GM23338 (cell line): ENCODE data around the gene LOXHD1. TPM values are rescaled to one million over a fixed set of nuclear protein-coding genes. Genes with fewer than 3 reads are reported as not detected.

ENCODE experiments used
- ATAC-seq: fragments of 200-7000 bp; cut with Tn5 transposase; 3 replicates; pipeline ENCODE4 v1.9.1; 2020
- DNase-seq: peaks from one replicate; pipeline ENCODE4 v3.0.0-alpha.2; 2015; ENCODE audit warnings: low spot score
- H2AFZ ChIP-seq: fragments of 200-600 bp; sonication (generic); 2 replicates; pipeline ENCODE4 v1.8.0; 2016; ENCODE audit warnings: antibody characterized with exemption, mild to moderate bottlenecking, moderate library complexity
- H3F3A ChIP-seq: fragments of 200-600 bp; sonication (generic); replicated peaks from 2 replicates; pipeline ENCODE4 v1.8.0; 2017; ENCODE audit warnings: antibody characterized with exemption, mixed run types, low read depth
- H3K27ac ChIP-seq: fragments of 200-600 bp; sonication (generic); 2 replicates; pipeline ENCODE4 v1.6.1; 2016; ENCODE audit warnings: low read depth
- H3K27me3 ChIP-seq: fragments of 200-600 bp; sonication (generic); 2 replicates; pipeline ENCODE4 v1.8.0; 2016; ENCODE audit warnings: mild to moderate bottlenecking, mixed run types, moderate library complexity; ENCODE audit not compliant: insufficient read depth
- H3K36me3 ChIP-seq: fragments of 200-600 bp; sonication (generic); 2 replicates; pipeline ENCODE4 v1.8.0; 2016; ENCODE audit warnings: mild to moderate bottlenecking; ENCODE audit not compliant: insufficient read depth
- H3K4me1 ChIP-seq: fragments of 200-600 bp; sonication (generic); 2 replicates; pipeline ENCODE4 v1.8.0; 2016; ENCODE audit warnings: mild to moderate bottlenecking, moderate library complexity; ENCODE audit not compliant: insufficient read depth
- H3K4me2 ChIP-seq: fragments of 200-600 bp; sonication (generic); 2 replicates; pipeline ENCODE4 v1.7.1; 2017; ENCODE audit warnings: mixed run types
- H3K4me3 ChIP-seq: fragments of 200-600 bp; sonication (generic); 2 replicates; pipeline ENCODE4 v1.6.1; 2016; ENCODE audit warnings: mixed run types
- H3K79me2 ChIP-seq: fragments of 200-600 bp; sonication (generic); replicated peaks from 2 replicates; pipeline ENCODE4 v1.8.0; 2017; ENCODE audit warnings: mild to moderate bottlenecking; ENCODE audit not compliant: insufficient read depth
- H3K9me2 ChIP-seq: fragments of 200-600 bp; sonication (generic); 2 replicates; pipeline ENCODE4 v1.8.0; 2017; ENCODE audit not compliant: insufficient read depth
- H4K20me1 ChIP-seq: fragments of 200-600 bp; sonication (generic); replicated peaks from 2 replicates; pipeline ENCODE4 v1.8.0; 2017; ENCODE audit warnings: mild to moderate bottlenecking; ENCODE audit not compliant: insufficient read depth
- H3K27ac Mint-ChIP-seq: 2 replicates; pipeline ENCODE4 v1.8.0; 2020; ENCODE audit warnings: inconsistent platforms, mild to moderate bottlenecking, moderate library complexity, mixed read lengths
- H3K27me3 Mint-ChIP-seq: 3 replicates; pipeline ENCODE4 v1.8.0; 2022; ENCODE audit warnings: low read depth, mild to moderate bottlenecking, moderate library complexity, mixed read lengths, inconsistent platforms; ENCODE audit not compliant: insufficient read depth, poor library complexity
- H3K36me3 Mint-ChIP-seq: 3 replicates; pipeline ENCODE4 v1.8.0; 2021; ENCODE audit warnings: low read depth, mild to moderate bottlenecking, inconsistent platforms, moderate library complexity, mixed read lengths
- H3K4me1 Mint-ChIP-seq: 3 replicates; pipeline ENCODE4 v1.8.0; 2020; ENCODE audit warnings: mild to moderate bottlenecking, inconsistent platforms, mixed read lengths
- H3K4me3 Mint-ChIP-seq: 3 replicates; pipeline ENCODE4 v1.8.0; 2021; ENCODE audit warnings: moderate library complexity, mild to moderate bottlenecking, inconsistent platforms, mixed read lengths
- H3K9me3 Mint-ChIP-seq: 3 replicates; pipeline ENCODE4 v1.8.0; 2020; ENCODE audit warnings: moderate library complexity, mild to moderate bottlenecking, inconsistent platforms, mixed read lengths
- CREB1 ChIP-seq: fragments of 250-450 bp; sonication (Bioruptor Pico); IDR thresholded peaks from 2 replicates; pipeline ENCODE4 v1.5.0; 2020; ENCODE audit warnings: low read depth, mild to moderate bottlenecking, moderate library complexity
- CTCF ChIP-seq, 2 experiments: fragments of 200-600 bp in 1 of 2; sonication (generic) in 1 of 2; conservative IDR thresholded peaks; 2 replicates each; pipeline versions ENCODE4 v1.5.1 to v1.6.1; 2016 to 2017; ENCODE audit warnings: antibody characterized with exemption in 2 of 2, low read depth in 2 of 2, mild to moderate bottlenecking in 2 of 2, moderate library complexity in 1 of 2
- ETS1 ChIP-seq: IDR thresholded peaks from 2 replicates; pipeline ENCODE4 v1.6.1; 2016; ENCODE audit warnings: antibody characterized with exemption
- EZH2 ChIP-seq: fragments of 200-600 bp; sonication (generic); IDR thresholded peaks from one replicate; pipeline ENCODE4 v1.8.0; 2017; ENCODE audit warnings: antibody characterized with exemption, mild to moderate bottlenecking, low read depth; ENCODE audit not compliant: unreplicated experiment
- EZH2phosphoT487 ChIP-seq: fragments of 200-600 bp; sonication (generic); IDR thresholded peaks from one replicate; pipeline ENCODE4 v1.8.1; 2018; ENCODE audit warnings: antibody characterized with exemption; ENCODE audit not compliant: unreplicated experiment
- JUNB ChIP-seq: IDR thresholded peaks from one replicate; pipeline ENCODE4 v1.6.1; 2016; ENCODE audit warnings: antibody characterized with exemption; ENCODE audit not compliant: unreplicated experiment
- NANOG ChIP-seq: IDR thresholded peaks from 2 replicates; pipeline ENCODE4 v1.6.1; 2016; ENCODE audit warnings: antibody characterized with exemption, borderline replicate concordance
- POLR2AphosphoS5 ChIP-seq: IDR thresholded peaks from 2 replicates; pipeline ENCODE4 v1.6.1; 2016; ENCODE audit warnings: antibody characterized with exemption, low read depth
- REST ChIP-seq: IDR thresholded peaks from one replicate; pipeline ENCODE4 v1.6.1; 2018; ENCODE audit warnings: antibody characterized with exemption; ENCODE audit not compliant: unreplicated experiment
- STAT1 ChIP-seq: IDR thresholded peaks from one replicate; pipeline ENCODE4 v1.6.1; 2016; ENCODE audit warnings: antibody characterized with exemption; ENCODE audit not compliant: unreplicated experiment
- ZNF114 ChIP-seq: fragments of 250-450 bp; sonication (Bioruptor Pico); IDR thresholded peaks from 2 replicates; pipeline ENCODE4 v1.5.0; 2020; ENCODE audit warnings: mild to moderate bottlenecking, moderate library complexity
- ZNF331 ChIP-seq: fragments of 250-450 bp; sonication (Bioruptor Pico); IDR thresholded peaks from 2 replicates; pipeline ENCODE4 v1.5.0; 2020; ENCODE audit warnings: low read depth, mild to moderate bottlenecking, moderate library complexity
- ZNF462 ChIP-seq: fragments of 250-450 bp; sonication (Bioruptor Pico); IDR thresholded peaks from 2 replicates; pipeline ENCODE4 v1.5.0; 2020; ENCODE audit warnings: mild to moderate bottlenecking, moderate library complexity
- polyA plus RNA-seq: library from polyadenylated mRNA; unstranded; fragments of >200 nt; fragmentation: Nextera tagmentation; extraction: Ambion mirVana; gene quantifications from 2 replicates; pipeline ENCODE4 v1.2.1, GENCODE V29; 2016
- total RNA-seq: library from RNA; depleted of rRNA; stranded (reverse); fragments of >200 nt; shearing (Covaris generic); gene quantifications from 2 replicates; pipeline ENCODE4 v1.2.3, GENCODE V29; 2014

LOXHD1 gene
- total and polyA plus RNA-seq, 2 experiments from 2014 or later = 0.17 TPM; not detected in 1

GRCh38 chr18:46625069-46625468, 32.0 kb downstream of the LOXHD1 start:
- H3K9me3 Mint-ChIP-seq = no peaks in the 10 kb centered on the region
- H3F3A ChIP-seq = no peaks in the 10 kb centered on the region
- no peaks in the 10 kb centered on the region for H4K20me1 ChIP-seq
- TF ChIP-seq CTCF (conservative IDR thresholded peaks at IDR 0.05; ENCODE audit: low read depth in 2 of 2) = no peak
- TF ChIP-seq ZNF331 (CRISPR knock-in tag) = no peak
- no peak for TF ChIP-seq NANOG
- TF ChIP-seq ZNF462 (CRISPR knock-in tag) = no peak
- no peak for TF ChIP-seq CREB1 (CRISPR knock-in tag)
- TF ChIP-seq JUNB = no peak
- no peak for TF ChIP-seq ETS1
- TF ChIP-seq EZH2 = no peak
- TF ChIP-seq ZNF114 = no peak
- no peak for TF ChIP-seq STAT1
- TF ChIP-seq EZH2phosphoT487 = no peak
- no peak for TF ChIP-seq REST
- no peak for TF ChIP-seq POLR2AphosphoS5
- no peak for DNase-seq
- H3K79me2 ChIP-seq = no peaks in the 10 kb centered on the region
- H3K4me1 Mint-ChIP-seq = peaks cover 6% of the 10 kb centered on the region; the same call in 2 of the 3 replicates
- peaks cover 3% of the 10 kb centered on the region for H3K27me3 Mint-ChIP-seq
- H3K36me3 ChIP-seq = no peaks in the 10 kb centered on the region
- H3K4me2 ChIP-seq = no peak overlapping the region
- no peak overlapping the region for H3K27ac ChIP-seq
- H3K27ac Mint-ChIP-seq = no peak overlapping the region
- H3K27me3 ChIP-seq = no peaks in the 10 kb centered on the region
- no peak overlapping the region for H3K4me3 ChIP-seq
- H3K9me2 ChIP-seq = no peaks in the 10 kb centered on the region
- H3K4me3 Mint-ChIP-seq = no peak overlapping the region
- H3K4me1 ChIP-seq = no peaks in the 10 kb centered on the region
- no peak for ATAC-seq
- no peak overlapping the region for H2AFZ ChIP-seq
- no peaks in the 10 kb centered on the region for H3K36me3 Mint-ChIP-seq
